GM13977 (cell line): ENCODE results near the gene ATP1B1.

Experiments
- DNase-seq: peaks from one replicate; pipeline ENCODE4 v3.0.0; 2012; ENCODE audit warnings: low spot score
- CTCF ChIP-seq: IDR thresholded peaks from 2 replicates; pipeline ENCODE4 v1.5.1; 2012; ENCODE audit warnings: mild to moderate bottlenecking, control low read depth; ENCODE audit not compliant: insufficient read depth; ENCODE audit errors: extremely low read depth, missing control alignments
- in situ Hi-C: fragments of 300-500 bp; cut with MboI; formaldehyde crosslinking; loops from one replicate; pipeline ENCODE4 v1.12.0; 2022; ENCODE audit warnings: low sequenced_read_pairs, low pct_unique_long_range_greater_than_20kb, mixed read lengths, inconsistent platforms; ENCODE audit not compliant: unreplicated experiment

Gene ATP1B1

GRCh38 chr1:169107603-169108208 is 1.2 kb downstream of the ATP1B1 start:
- in situ Hi-C loops: loop anchor here (25.0 kb wide), 1 partner anchor 470 kb away; no protein-coding TSS in a partner anchor
- no peak for DNase-seq
- no peak for TF ChIP-seq CTCF

- in situ Hi-C loops: loop anchor here (25.0 kb wide), 1 partner anchor 471 kb away; no protein-coding TSS in a partner anchor
- no peak for DNase-seq
- TF ChIP-seq CTCF: no peak
Observed at GRCh38 chr1:169108223-169108622, 1.7 kb downstream of the ATP1B1 start.

- peak; percentile 69 for TF ChIP-seq CTCF
- peak; percentile 56 for DNase-seq
- in situ Hi-C loops: loop anchor here (25.0 kb wide), 1 partner anchor 472 kb away; no protein-coding TSS in a partner anchor
Observed at GRCh38 chr1:169108863-169109560, 2.5 kb downstream of the ATP1B1 start.

- in situ Hi-C loops: loop anchor here (25.0 kb wide), 1 partner anchor 472 kb away; no protein-coding TSS in a partner anchor
- no peak for DNase-seq
- TF ChIP-seq CTCF: no peak
Observed at GRCh38 chr1:169109561-169110134, 3.2 kb downstream of the ATP1B1 start.

GRCh38 chr1:169110236-169110635 is 3.7 kb downstream of the ATP1B1 start:
- no peak for TF ChIP-seq CTCF
- DNase-seq: no peak
- in situ Hi-C loops: loop anchor here (25.0 kb wide), 1 partner anchor 473 kb away; no protein-coding TSS in a partner anchor

- in situ Hi-C loops: loop anchor here (25.0 kb wide), 1 partner anchor 474 kb away; no protein-coding TSS in a partner anchor
- TF ChIP-seq CTCF: no peak
- no peak for DNase-seq
Observed at GRCh38 chr1:169110689-169111447, 4.4 kb downstream of the ATP1B1 start.
